Stomach (tissue), 9 donors: ENCODE measurements around the gene EPHB6. TPM values are rescaled to one million over a fixed set of nuclear protein-coding genes. Genes with fewer than 3 reads are reported as not detected.
A peak's percentile ranks its signal among the peaks of the same experiment; 100 is the strongest.

ENCODE experiments used
- DNase-seq, 2 donors: peaks; one replicate each; pipeline versions ENCODE4 v3.0.0 to v3.0.0-alpha.2; 2013 to 2019
- H3K27ac ChIP-seq, 5 donors: fragments of 200-600 bp in 4 of 5; sonication (generic) in 4 of 5; one replicate each; pipeline ENCODE4 v1.5.1; 2013 to 2019; ENCODE audit warnings: mild to moderate bottlenecking in 1 of 5, moderate library complexity in 1 of 5
- H3K27me3 ChIP-seq, 3 donors: fragments of 200-600 bp; sonication (generic); one replicate each; pipeline ENCODE4 v1.5.1; 2017 to 2019; ENCODE audit warnings: mixed run types in 1 of 3
- H3K36me3 ChIP-seq, 4 donors: fragments of 200-600 bp; sonication (generic); 1 replicate in 3 of 4; 2 replicates in 1 of 4; pipeline ENCODE4 v1.5.1; 2016 to 2019
- H3K4me1 ChIP-seq, 4 donors: fragments of 200-600 bp; sonication (generic); one replicate each; pipeline ENCODE4 v1.5.1; 2016 to 2019
- H3K4me3 ChIP-seq, 4 donors: fragments of 200-600 bp; sonication (generic) in 3 of 4; one replicate each; pipeline ENCODE4 v1.5.1; 2016 to 2019; ENCODE audit warnings: mild to moderate bottlenecking in 1 of 4
- H3K9me3 ChIP-seq, 4 donors: fragments of 200-600 bp; sonication (generic); one replicate each; pipeline ENCODE4 v1.5.1; 2016 to 2019
- EP300 ChIP-seq: sonication (generic); formaldehyde crosslinking; IDR thresholded peaks from one replicate; pipeline ENCODE4 v1.6.1; 2017; ENCODE audit warnings: antibody characterized with exemption
- POLR2A ChIP-seq, 4 donors: fragments of 450-650 bp; IDR thresholded peaks; one replicate each; pipeline ENCODE4 v1.6.1; 2016; ENCODE audit warnings: antibody characterized with exemption in 4 of 4, control low read depth in 2 of 4, mild to moderate bottlenecking in 1 of 4, moderate library complexity in 1 of 4
- POLR2AphosphoS5 ChIP-seq, 3 donors: sonication (generic); formaldehyde crosslinking; IDR thresholded peaks; one replicate each; pipeline ENCODE4 v1.6.1; 2016; ENCODE audit warnings: antibody characterized with exemption in 3 of 3
- WGBS, 5 donors: extraction: QIAGEN DNeasy Blood & Tissue Kit in 3 of 5; methylation state at CpG; one replicate each; pipeline versions ENCODE4 v1.1.5 to v1.1.7; 2013 to 2018; 5-methylcytosine and 5-hydroxymethylcytosine counted together
- intact Hi-C: fragments of 100-400 bp; cut with DNase I; formaldehyde crosslinking; loops from one replicate; pipeline ENCODE4 v1.15.1; 2023; ENCODE audit warnings: low total_unique reads
- polyA plus RNA-seq, 3 donors: library from polyadenylated mRNA; stranded (reverse); fragments of 200-250 nt; gene quantifications; one replicate each; pipeline ENCODE4 v1.2.3, GENCODE V29; 2013
- total RNA-seq, 5 donors: library from RNA; depleted of rRNA; stranded (reverse); fragments of >200 nt; gene quantifications; one replicate each; pipeline versions ENCODE4 v1.1.0 to v1.2.3, GENCODE V29; 2014 to 2016
- TF ChIP-seq, protein P1 (sequence below), 7 experiments: fragments of 450-650 bp in 4 of 7; fragments of 200-600 bp in 3 of 7; sonication (generic) in 3 of 7; IDR thresholded peaks; one replicate each; pipeline ENCODE4 v1.5.1; 2016 to 2019; ENCODE audit warnings: antibody characterized with exemption in 7 of 7, control low read depth in 2 of 7, mild to moderate bottlenecking in 1 of 7
- donor health status: healthy with polysubstance abuse.
- donor health status: Bipolar disorder and iron deficiency.
- donor health status: healthy.

The EPHB6 gene
- total and polyA plus RNA-seq, 8 donors: 5.4 to 23.1 (median 8.1) TPM

DNA sequence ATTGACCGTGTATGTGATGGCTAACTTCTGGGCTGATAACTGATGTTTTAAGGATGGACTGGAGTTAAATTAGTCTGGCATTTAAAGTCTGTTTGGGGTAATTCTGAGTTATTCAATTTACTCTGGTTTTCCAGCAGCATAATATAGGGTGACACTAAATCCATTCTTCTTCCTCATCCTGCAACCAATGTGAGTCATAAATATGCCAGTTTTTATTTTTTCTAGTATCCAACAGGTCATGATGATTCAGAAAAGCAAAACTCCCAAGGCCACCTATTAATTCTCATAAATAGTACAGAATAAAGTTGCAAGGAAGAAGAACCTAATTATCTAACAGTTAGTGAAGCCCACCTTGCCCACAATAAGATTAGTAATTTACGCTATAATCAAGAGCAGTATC is 7.5 kb upstream of the EPHB6 start:
- Histone ChIP-seq H3K27ac (no peak overlapping the region), H3K4me3 (no peak overlapping the region), H3K9me3 (no peaks in the 10 kb centered on the region), H3K27me3 (peaks cover 0 to 11% (median 0%) of the 10 kb centered on the region in 3 donors), H3K36me3 (no peaks in the 10 kb centered on the region), H3K4me1 (no peaks in the 10 kb centered on the region)
- 84 to 92% (median 88%) methylated on average over 2 of the region's 2 CpGs for WGBS, 5 donors
- no peak for DNase-seq
- TF ChIP-seq, protein P1, sequence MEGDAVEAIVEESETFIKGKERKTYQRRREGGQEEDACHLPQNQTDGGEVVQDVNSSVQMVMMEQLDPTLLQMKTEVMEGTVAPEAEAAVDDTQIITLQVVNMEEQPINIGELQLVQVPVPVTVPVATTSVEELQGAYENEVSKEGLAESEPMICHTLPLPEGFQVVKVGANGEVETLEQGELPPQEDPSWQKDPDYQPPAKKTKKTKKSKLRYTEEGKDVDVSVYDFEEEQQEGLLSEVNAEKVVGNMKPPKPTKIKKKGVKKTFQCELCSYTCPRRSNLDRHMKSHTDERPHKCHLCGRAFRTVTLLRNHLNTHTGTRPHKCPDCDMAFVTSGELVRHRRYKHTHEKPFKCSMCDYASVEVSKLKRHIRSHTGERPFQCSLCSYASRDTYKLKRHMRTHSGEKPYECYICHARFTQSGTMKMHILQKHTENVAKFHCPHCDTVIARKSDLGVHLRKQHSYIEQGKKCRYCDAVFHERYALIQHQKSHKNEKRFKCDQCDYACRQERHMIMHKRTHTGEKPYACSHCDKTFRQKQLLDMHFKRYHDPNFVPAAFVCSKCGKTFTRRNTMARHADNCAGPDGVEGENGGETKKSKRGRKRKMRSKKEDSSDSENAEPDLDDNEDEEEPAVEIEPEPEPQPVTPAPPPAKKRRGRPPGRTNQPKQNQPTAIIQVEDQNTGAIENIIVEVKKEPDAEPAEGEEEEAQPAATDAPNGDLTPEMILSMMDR (IDR thresholded peaks at IDR 0.05): no peak
- TF ChIP-seq POLR2A (IDR thresholded peaks at IDR 0.05) (no peak), POLR2AphosphoS5 (IDR thresholded peaks at IDR 0.05) (no peak), EP300 (no peak)
- intact Hi-C loops: no loop called here

DNA sequence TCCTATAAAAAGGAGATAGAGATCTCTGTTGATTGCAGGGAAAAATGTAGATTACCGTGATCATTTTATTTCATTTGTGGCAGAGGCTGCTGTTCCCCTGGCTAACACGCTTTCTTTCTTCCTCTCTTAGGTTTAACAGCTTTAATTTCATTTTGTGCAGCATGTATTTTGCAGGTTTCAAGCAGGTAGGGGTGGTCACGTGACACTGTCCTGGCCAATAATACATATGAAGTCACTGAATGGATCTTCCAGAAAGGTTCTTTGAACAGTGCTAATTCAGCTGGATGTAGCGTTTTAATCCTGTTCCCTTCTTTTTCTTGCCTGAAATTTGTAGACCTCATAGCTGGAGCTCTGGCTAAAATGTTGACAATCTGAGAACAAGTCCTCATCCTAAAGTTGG is 3.6 kb upstream of the EPHB6 start:
- no peaks in the 10 kb centered on the region for H3K36me3 ChIP-seq
- H3K4me1 ChIP-seq: peaks cover 16 to 27% (median 22%) of the 10 kb centered on the region in 4 donors
- 87 to 91% (median 88%) methylated on average over 4 of the region's 4 CpGs for WGBS, 5 donors
- no peak overlapping the region for H3K27ac ChIP-seq
- H3K27me3 ChIP-seq: peaks cover 0 to 11% (median 0%) of the 10 kb centered on the region in 3 donors
- intact Hi-C loops: no loop called here
- no peak for TF ChIP-seq EP300
- H3K9me3 ChIP-seq: no peaks in the 10 kb centered on the region
- no peak for DNase-seq
- no peak overlapping the region for H3K4me3 ChIP-seq

DNA sequence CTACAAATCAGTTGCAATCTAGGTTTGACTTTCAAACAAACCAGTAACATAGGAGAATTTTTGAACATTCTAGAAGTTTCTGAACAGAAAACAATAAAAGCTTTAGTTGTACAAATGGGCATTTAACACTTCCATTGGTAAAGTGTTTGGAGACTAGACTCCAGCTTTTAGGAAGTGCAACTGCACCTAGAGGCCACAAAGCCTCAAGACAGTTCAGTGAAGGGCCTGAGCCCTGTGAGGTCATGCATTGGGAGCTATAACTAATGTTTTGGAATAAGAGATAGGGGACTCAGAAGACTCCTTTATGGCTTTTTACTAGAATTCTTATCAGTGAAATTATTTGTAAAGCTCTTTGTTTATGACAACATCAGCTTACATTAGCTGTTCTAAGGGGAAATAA is 3.0 kb upstream of the EPHB6 start:
- TF ChIP-seq, protein P1 (IDR thresholded peaks at IDR 0.05): no peak
- no peak for TF ChIP-seq EP300
- Histone ChIP-seq H3K36me3 (no peaks in the 10 kb centered on the region), H3K27me3 (peaks cover 0 to 11% (median 0%) of the 10 kb centered on the region in 3 donors)

DNA sequence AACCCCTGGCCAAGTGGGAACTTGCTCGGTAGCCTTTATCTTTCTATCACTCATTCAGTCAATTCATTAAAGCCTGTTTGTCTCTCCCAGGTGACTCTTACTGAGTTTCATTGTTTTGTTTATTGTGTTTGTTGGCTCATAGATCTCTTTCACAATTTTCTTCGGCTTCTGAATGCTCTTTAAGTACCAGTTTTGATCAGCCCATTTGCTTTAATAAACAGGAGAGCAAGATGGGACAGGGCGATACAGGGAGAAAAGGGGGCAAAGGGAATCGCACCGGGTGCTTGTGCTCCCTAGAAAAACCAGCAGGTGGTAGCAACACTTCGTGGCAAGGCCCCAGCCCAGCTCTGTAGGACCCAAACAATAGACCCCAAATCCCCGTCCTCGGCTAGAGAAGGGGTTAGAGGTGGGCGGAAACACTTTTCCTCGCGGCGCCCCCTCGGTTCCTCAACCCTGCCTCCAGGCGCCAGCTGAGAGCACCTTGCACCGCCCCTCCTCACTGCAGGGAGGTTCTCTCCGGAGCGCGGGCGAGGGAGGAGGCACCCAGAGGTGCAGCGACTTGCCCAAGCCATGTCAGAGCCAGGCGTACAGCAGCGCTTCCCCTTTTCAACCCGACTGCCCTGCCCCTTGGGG is 1.0 kb upstream of the EPHB6 start:
- peak overlapping the region; percentile 64 to 77 (median 73) for H3K4me3 ChIP-seq
- intact Hi-C loops: no loop called here
- DNase-seq: peak; percentile 64 to 89
- WGBS, 5 donors: 0 to 2% (median 1%) methylated on average over 8 to 23 of the region's 23 CpGs
- H3K36me3 ChIP-seq: no peaks in the 10 kb centered on the region
- peak overlapping the region; percentile 63 to 84 (median 76) for H3K27ac ChIP-seq
- H3K27me3 ChIP-seq: peaks cover 0 to 7% (median 0%) of the 10 kb centered on the region in 3 donors
- H3K4me1 ChIP-seq: peaks cover 16 to 34% (median 31%) of the 10 kb centered on the region in 4 donors
- H3K9me3 ChIP-seq: no peaks in the 10 kb centered on the region
- TF ChIP-seq, protein P1 (IDR thresholded peaks at IDR 0.05): peak in 5 of 7 experiments; percentile 61 to 82 (median 79)
- TF ChIP-seq POLR2AphosphoS5 (IDR thresholded peaks at IDR 0.05) (peak in 1 of 3 donors; percentile 19), EP300 (no peak)

More for the DNA sequence above, 3.0 kb upstream of the EPHB6 start:
- peaks cover 16 to 29% (median 27%) of the 10 kb centered on the region in 4 donors for H3K4me1 ChIP-seq
- H3K4me3 ChIP-seq: no peak overlapping the region
- intact Hi-C loops: no loop called here
- DNase-seq: no peak
- H3K9me3 ChIP-seq: no peaks in the 10 kb centered on the region
- H3K27ac ChIP-seq: no peak overlapping the region

DNA sequence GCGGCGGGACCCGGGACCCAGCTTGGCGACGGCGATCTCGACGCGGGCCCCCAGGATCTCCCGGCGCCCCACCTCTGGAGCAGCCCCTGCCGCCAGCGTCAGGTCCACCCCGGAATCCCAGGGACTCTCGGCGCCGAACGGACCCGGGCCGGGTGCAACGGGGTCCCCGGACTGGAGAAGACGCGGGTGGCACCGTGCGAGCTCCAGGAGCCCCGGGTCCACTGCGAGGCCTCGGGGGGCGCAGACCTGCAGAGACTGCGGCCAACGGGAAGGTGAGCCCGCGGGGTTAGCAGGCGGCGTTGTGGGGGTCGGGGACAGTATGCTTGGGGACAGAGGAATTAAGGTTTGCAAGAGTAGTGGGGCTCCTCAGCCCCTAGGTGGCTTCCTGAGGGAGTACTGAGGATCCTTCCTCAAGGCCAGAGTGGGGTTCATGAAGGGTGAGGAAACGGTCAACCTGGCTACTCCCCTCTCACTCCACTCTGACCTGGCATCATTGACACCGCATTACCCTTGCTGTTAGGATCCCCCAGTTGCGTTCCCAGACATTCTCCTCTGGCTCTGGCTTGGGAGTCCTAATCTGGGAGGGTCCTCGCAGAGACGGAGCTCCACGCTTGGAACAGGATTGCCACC is 353 bp downstream of the EPHB6 start:
- Histone ChIP-seq H3K4me1 (peaks cover 16 to 45% (median 33%) of the 10 kb centered on the region in 4 donors), H3K27ac (peak overlapping the region in 3 of 5 donors; percentile 76 to 84 (median 84))
- intact Hi-C loops: no loop called here

More for the DNA sequence above, 353 bp downstream of the EPHB6 start:
- Histone ChIP-seq H3K4me3 (peak overlapping the region; percentile 64 to 77 (median 73)), H3K27me3 (no peaks in the 10 kb centered on the region), H3K36me3 (no peaks in the 10 kb centered on the region), H3K9me3 (no peaks in the 10 kb centered on the region)
- TF ChIP-seq EP300 (no peak), POLR2A (IDR thresholded peaks at IDR 0.05) (no peak), POLR2AphosphoS5 (IDR thresholded peaks at IDR 0.05) (no peak)
- TF ChIP-seq, protein P1 (IDR thresholded peaks at IDR 0.05): no peak
- no peak for DNase-seq
- WGBS, 5 donors: 3 to 31% (median 5%) methylated on average over 6 to 43 of the region's 43 CpGs
